Measurements from ENCODE around the gene TP53TG3D.
"Not testable (repeated sequence)": the region's sequence is repeated elsewhere in the genome, so short reads cannot be mapped to it uniquely, and the experiment has no call there.

The TP53TG3D gene

DNA sequence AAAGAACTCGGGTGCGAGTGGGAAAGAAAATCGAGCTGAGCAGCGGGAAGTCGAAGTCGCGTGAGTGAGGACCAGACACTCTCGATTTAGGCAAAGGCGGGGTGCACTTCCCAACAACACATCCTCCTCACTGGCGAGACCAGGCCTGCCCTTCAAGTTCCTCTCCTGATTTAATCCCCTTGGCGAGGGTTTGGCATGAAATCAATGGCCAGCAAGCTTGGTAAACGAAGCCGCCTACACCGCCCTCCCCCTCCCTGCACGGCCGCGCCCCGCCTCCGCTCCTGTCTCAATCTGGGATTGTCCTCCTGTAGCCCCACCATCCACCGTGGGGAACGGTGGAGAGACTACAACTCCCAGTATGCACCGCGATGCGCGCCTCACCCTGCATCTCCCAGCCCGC is at the start of gene TP53TG3D:
TP53TG3D (plus strand) TSS at position 301 of the 400 bp plus-strand sequence; CDS start at position 369, 68 bp downstream.
- DNase-seq (ENCODE audit: low read depth, low spot score); POLR2A ChIA-PET; CTCF ChIA-PET; H3K4me3 ChIP-seq (ENCODE audit: low read depth, low read length): not testable (repeated sequence)

GRCh38 chr16:32253507-32253906 is 421 bp downstream of the TP53TG3D start:
- H3K4me3 ChIP-seq (ENCODE audit: low read depth, low read length); DNase-seq (ENCODE audit: low read depth, low spot score); CTCF ChIA-PET; POLR2A ChIA-PET: not testable (repeated sequence)

DNA sequence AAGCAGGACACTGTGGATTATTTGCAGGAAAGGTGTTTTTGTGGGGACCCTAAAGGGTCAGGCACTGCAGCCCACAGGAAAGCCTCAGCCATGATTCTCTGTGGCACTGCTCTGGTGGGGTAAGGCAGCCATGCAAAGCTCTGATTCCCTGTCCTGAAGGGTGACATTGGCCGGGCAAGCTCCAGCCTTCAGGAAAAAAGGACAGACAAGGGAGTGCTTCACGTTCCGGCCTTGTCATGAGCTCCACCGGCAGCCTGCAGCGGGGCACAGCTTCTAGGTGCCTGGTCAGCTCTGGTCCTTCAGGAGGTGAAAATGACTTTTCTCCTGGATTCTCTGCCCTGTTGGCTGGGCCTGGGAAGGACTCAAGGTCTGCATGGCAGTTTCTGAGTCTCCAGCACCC is 8.4 kb downstream of the TP53TG3D start:
- CTCF ChIA-PET; DNase-seq (ENCODE audit: low read depth, low spot score); POLR2A ChIA-PET; H3K4me3 ChIP-seq (ENCODE audit: low read depth, low read length): not testable (repeated sequence)

DNA sequence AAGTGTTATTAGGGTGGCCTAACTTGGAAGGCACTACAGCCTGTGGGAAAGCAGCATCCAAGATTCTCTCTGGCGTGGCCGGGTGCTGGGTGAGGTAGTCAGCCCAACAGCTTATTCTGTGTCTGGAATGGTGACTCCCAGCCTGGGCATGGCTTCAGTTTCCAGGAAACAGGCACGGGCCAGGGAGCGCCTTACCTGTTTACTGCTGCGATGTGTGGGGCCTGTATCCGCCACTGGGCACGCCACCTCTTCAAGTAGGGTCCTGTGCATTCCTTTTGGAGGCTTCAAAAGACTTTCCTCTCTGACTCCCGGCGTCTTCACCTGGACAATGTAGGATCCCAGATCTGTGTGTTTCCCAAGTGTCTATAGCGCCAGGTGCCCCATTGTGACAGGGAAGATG is 10.5 kb downstream of the TP53TG3D start:
- POLR2A ChIA-PET; CTCF ChIA-PET; H3K4me3 ChIP-seq (ENCODE audit: low read depth, low read length); DNase-seq (ENCODE audit: low read depth, low spot score): not testable (repeated sequence)

DNA sequence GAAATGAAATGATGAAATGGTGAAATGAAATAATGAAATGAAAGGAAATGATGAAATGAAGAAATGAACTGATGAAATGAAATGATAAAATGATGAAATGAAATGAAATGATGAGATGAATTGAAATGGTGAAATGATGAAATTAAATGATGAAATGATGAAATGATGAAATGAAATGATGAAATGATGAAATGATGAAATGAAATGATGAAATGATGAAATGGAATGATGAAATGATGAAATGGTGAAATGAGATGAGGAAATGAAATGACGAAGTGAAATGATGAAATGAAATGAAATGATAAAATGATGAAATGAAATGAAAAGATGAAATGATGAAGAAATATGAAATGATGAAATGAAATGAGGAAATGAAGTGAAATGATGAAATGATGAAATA is 28.8 kb downstream of the TP53TG3D start:
- POLR2A ChIA-PET; H3K4me3 ChIP-seq (ENCODE audit: low read depth, low read length); CTCF ChIA-PET; DNase-seq (ENCODE audit: low read depth, low spot score): not testable (repeated sequence)

GRCh38 chr16:32283024-32283423 is 29.9 kb downstream of the TP53TG3D start:
- DNase-seq (ENCODE audit: low read depth, low spot score); H3K4me3 ChIP-seq (ENCODE audit: low read depth, low read length); CTCF ChIA-PET; POLR2A ChIA-PET: not testable (repeated sequence)

- H3K4me3 ChIP-seq (ENCODE audit: low read depth, low read length); DNase-seq (ENCODE audit: low read depth, low spot score); POLR2A ChIA-PET; CTCF ChIA-PET: not testable (repeated sequence)
Observed at GRCh38 chr16:32283917-32284495, 30.9 kb downstream of the TP53TG3D start.

- DNase-seq (ENCODE audit: low read depth, low spot score); POLR2A ChIA-PET; H3K4me3 ChIP-seq (ENCODE audit: low read depth, low read length); CTCF ChIA-PET: not testable (repeated sequence)
Observed at GRCh38 chr16:32284800-32285796, 32.0 kb downstream of the TP53TG3D start.

DNA sequence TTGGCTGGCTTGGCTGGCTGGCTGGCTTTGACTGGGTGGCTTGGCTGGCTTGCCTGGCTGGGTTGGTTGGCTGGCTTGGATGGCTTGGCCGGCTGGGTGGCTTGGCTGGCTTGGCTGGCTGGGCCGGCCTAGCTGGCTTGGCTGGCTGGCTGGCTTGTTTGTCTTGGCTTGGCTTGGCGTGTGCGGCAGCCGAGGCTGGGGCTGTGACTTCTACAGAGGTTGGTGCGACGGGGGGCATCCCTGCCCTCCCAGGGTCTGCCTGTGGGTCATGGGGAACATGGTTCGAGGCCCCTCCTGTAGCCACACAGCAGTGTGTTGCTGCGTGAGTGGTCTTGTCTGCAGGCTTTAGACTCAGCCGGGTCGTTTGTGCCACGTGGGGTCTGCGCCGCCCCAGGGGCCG is 33.1 kb downstream of the TP53TG3D start:
- CTCF ChIA-PET; DNase-seq (ENCODE audit: low read depth, low spot score); H3K4me3 ChIP-seq (ENCODE audit: low read depth, low read length); POLR2A ChIA-PET: not testable (repeated sequence)

DNA sequence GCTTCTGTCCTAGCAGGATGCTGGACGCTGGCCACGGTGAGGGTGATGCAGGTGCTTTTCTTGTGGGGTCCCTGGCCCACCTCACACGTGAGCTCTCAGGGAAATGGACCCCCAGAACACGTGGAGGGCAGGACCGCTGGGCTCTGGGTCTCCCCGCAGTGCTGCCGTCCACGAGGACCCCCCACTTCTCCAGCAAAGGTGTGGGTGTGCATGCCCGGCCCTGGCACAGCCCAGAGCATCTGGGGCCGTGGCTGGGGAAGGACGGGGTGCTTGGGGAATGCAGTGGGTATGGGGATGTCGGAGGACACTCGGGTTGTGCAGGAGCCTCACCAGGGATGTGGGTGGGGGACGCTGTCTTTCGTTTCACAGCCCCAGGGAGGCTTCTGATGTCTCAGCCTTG is 34.7 kb downstream of the TP53TG3D start:
- CTCF ChIA-PET; DNase-seq (ENCODE audit: low read depth, low spot score); POLR2A ChIA-PET; H3K4me3 ChIP-seq (ENCODE audit: low read depth, low read length): not testable (repeated sequence)

DNA sequence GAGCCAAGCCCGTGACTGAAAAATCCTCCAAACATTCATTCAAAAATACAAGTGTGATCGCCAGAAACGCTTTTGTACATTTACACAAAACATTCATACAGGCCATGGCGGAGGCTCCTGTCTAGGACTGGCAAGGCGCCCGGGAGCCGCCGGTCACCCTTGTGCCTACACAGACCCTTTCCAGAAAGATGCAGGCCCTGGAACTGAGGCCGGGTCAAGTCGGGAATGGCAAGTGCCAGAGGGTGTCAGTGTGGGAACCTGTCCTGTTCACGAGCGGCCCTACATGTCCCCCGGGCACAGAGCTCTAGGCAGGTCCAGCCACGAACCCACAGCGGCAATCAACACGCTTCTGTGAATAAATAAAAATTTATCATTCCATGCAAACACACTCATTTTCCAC is 36.1 kb downstream of the TP53TG3D start:
- H3K4me3 ChIP-seq (ENCODE audit: low read depth, low read length); CTCF ChIA-PET; POLR2A ChIA-PET; DNase-seq (ENCODE audit: low read depth, low spot score): not testable (repeated sequence)

GRCh38 chr16:32302776-32303175 is 49.7 kb downstream of the TP53TG3D start:
- DNase-seq (ENCODE audit: low read depth, low spot score); CTCF ChIA-PET; POLR2A ChIA-PET; H3K4me3 ChIP-seq (ENCODE audit: low read depth, low read length): not testable (repeated sequence)
